Measurements from ENCODE around the gene AFF3.

The AFF3 gene

DNA sequence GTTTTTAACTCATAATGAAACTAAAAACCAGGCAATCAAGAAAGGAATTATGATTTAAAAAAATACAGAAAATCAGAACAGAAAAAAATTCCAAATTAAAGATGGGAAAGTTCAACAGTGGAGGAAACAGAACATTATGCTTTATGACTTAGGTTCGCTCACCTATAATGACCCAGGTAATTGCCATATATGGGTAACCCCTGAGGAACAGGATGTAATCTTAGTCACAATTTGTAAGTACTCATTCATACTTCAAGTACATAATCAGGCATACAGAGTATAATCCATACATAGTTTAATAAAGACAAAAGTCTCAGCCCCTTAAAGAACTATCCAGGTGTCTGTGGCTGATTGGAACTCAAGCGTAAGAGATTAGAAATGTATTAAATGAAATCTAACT is 159.6 kb downstream of the AFF3 start:
- no peak overlapping the region for H3K4me3 ChIP-seq (ENCODE audit: low read depth, low read length)
- TF ChIP-seq, protein P1, sequence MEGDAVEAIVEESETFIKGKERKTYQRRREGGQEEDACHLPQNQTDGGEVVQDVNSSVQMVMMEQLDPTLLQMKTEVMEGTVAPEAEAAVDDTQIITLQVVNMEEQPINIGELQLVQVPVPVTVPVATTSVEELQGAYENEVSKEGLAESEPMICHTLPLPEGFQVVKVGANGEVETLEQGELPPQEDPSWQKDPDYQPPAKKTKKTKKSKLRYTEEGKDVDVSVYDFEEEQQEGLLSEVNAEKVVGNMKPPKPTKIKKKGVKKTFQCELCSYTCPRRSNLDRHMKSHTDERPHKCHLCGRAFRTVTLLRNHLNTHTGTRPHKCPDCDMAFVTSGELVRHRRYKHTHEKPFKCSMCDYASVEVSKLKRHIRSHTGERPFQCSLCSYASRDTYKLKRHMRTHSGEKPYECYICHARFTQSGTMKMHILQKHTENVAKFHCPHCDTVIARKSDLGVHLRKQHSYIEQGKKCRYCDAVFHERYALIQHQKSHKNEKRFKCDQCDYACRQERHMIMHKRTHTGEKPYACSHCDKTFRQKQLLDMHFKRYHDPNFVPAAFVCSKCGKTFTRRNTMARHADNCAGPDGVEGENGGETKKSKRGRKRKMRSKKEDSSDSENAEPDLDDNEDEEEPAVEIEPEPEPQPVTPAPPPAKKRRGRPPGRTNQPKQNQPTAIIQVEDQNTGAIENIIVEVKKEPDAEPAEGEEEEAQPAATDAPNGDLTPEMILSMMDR (IDR thresholded peaks at IDR 0.05; ENCODE audit: insufficient read depth, low read depth, low read length, missing control alignments): no peak
- DNase-seq (ENCODE audit: low read depth): no peak

DNA sequence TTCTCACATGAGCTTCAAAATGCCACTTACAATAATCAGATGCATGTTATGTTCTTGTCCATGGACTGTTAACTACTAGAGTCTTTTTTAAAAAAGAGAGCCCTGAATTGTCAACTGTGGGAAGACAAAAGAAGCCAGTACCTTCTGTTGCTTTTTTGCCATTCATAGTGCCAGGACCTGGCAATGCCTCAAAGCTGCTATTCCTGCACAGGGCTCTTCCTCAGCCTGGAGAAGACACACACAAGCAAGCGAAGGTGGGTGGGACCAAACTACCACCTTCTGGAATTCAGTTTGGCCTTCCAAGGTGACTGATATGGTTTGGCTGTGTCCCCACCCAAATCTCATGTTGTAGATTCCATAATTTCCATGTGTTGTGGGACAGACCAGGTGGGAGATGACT is 160.6 kb downstream of the AFF3 start:
- TF ChIP-seq, protein P1 (IDR thresholded peaks at IDR 0.05; ENCODE audit: insufficient read depth, low read depth, low read length, missing control alignments): no peak
- no peak for DNase-seq (ENCODE audit: low read depth)
- no peak overlapping the region for H3K4me3 ChIP-seq (ENCODE audit: low read depth, low read length)

DNA sequence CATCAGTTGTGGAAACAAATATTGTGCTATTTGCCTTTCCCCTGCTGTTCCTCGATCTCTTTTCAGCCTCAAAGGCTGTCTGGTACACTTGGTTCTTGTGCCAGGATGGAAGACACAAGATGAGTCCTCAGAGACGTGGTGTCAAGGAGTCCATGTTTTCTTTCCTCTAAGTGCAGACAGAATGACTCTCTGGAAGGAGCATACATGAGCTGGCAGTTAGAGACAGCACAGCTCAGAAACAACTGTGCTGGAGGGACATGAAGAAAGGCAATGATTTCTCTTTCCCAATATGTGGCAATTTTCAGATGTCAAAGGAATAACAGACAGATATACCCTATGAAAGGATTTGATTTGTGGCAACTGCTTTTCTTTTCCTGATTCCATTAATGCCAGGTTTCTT is 162.2 kb downstream of the AFF3 start:
- DNase-seq (ENCODE audit: low read depth): no peak
- no peak overlapping the region for H3K4me3 ChIP-seq (ENCODE audit: low read depth, low read length)
- TF ChIP-seq, protein P1 (IDR thresholded peaks at IDR 0.05; ENCODE audit: insufficient read depth, low read depth, low read length, missing control alignments): no peak

DNA sequence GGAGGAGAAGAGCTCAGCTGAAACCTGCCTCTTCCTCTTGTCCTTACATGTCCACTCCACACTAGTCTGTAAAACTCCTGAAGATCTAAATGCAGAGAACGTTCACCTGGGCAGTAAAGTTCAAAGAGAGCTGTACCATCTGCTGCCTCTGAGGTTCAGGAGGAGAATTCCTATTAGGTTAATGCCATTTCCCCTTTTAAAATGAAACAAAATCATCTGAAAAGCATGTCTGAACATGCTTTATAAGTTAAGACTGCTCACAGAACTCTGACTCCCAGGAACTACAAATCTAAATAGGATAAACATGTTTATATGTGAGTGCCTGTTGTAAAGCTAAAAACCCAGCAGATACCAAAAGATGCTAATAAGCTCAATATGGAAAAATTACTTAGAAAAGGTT is 164.4 kb downstream of the AFF3 start:
- DNase-seq (ENCODE audit: low read depth): no peak
- H3K4me3 ChIP-seq (ENCODE audit: low read depth, low read length): no peak overlapping the region
- TF ChIP-seq, protein P1 (IDR thresholded peaks at IDR 0.05; ENCODE audit: insufficient read depth, low read depth, low read length, missing control alignments): no peak

DNA sequence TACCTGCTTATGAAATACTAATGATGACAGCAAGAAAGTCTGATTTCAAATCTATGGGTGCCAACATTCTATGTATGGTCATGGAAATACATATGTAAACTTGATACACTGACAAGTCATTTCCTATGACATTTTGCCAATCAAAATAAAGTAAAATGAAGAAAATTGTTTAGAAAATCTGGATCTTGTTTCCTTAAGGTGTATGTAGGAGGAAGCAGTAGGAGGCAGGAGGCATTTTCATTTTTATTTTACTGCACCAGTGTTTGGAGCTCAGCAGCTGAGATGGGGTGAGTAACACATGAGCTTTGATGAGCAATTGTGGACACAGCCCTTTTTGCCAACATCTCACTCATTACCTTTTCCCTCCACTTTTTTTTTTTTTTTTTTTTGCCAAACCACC is 167.0 kb downstream of the AFF3 start:
- no peak for DNase-seq (ENCODE audit: low read depth)
- H3K4me3 ChIP-seq (ENCODE audit: low read depth, low read length): no peak overlapping the region
- TF ChIP-seq, protein P1 (IDR thresholded peaks at IDR 0.05; ENCODE audit: insufficient read depth, low read depth, low read length, missing control alignments): no peak

DNA sequence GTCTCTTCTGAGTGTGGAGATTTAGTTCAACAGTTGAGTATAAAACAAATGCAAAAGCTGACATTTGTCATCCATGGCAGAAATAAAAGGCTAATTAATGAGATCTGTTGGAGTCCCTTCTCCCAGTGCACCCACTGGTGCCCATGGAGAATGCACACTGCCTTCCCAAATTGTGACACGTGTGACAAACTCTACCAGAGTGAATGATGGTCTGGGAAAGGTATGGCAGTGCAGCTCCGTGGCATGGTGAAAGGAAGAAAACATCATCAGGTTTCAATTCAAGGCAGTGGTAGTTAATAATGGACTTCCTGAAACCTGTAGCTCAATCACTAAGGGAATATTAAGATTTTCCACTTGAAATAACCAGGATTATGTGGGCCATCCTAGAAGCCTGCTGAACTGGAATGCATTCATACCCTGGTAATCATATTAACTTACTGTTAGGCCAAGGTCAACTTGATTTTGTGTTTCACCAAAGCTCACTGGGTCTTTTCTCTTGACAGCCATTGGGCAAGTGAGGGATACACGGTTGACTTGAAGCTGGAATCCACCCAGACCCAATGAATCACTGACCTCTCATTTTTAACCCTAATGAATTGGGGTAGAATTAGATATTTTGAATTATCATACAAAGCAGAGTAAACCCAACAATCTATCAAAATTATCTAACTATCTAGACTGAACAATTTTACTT is 167.6 kb downstream of the AFF3 start:
- no peak for DNase-seq (ENCODE audit: low read depth)
- TF ChIP-seq, protein P1 (IDR thresholded peaks at IDR 0.05; ENCODE audit: insufficient read depth, low read depth, low read length, missing control alignments): no peak
- no peak overlapping the region for H3K4me3 ChIP-seq (ENCODE audit: low read depth, low read length)

DNA sequence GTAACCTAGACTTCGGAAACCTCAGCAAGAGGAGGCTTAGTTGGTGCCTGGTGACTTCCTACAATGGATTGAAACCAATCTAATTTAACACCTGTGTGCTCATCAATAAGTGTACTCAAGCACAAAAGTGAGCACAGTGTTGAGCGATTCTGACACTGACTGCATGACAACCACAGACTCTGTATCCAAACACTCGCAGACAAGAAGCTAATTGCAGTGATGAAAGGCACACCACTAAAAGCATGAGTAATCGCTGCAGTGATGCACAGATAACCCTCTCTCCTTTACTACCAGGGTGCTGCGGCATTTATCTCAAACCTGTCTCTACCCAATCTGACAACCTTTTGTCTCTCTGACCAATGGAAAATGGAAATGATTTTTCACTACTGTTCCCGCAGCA is 168.1 kb downstream of the AFF3 start:
- TF ChIP-seq, protein P1 (IDR thresholded peaks at IDR 0.05; ENCODE audit: insufficient read depth, low read depth, low read length, missing control alignments): no peak
- DNase-seq (ENCODE audit: low read depth): peak; percentile 12
- no peak overlapping the region for H3K4me3 ChIP-seq (ENCODE audit: low read depth, low read length)

Measured in GM12865 (cell line).